A549 (cell line): ENCODE results near the gene PNPLA8.

Source experiments
- CHD2 ChIP-seq: fragments of 150-350 bp; IDR thresholded peaks from 2 replicates; pipeline ENCODE4 v1.6.1; 2014; ENCODE audit warnings: low read length; ENCODE audit not compliant: partially characterized antibody
- CTCF ChIP-seq: fragments of >200 bp; sonication (Bioruptor Twin); formaldehyde crosslinking; IDR thresholded peaks from 3 replicates; pipeline ENCODE4 v1.5.1; 2016
- HOXA7 ChIP-seq: fragments of 250-450 bp; sonication (Bioruptor Pico); IDR thresholded peaks from 2 replicates; pipeline ENCODE4 v1.5.0; 2020; ENCODE audit warnings: mild to moderate bottlenecking, moderate library complexity
- JUNB ChIP-seq: fragments of >200 bp; sonication (Bioruptor Twin); formaldehyde crosslinking; IDR thresholded peaks from 2 replicates; pipeline ENCODE4 v1.6.1; 2016
- KDM1A ChIP-seq: fragments of 200-600 bp; sonication (generic); IDR thresholded peaks from 2 replicates; pipeline ENCODE4 v1.6.1; 2016; ENCODE audit warnings: low read depth, mild to moderate bottlenecking
- MAFK ChIP-seq: fragments of 450-650 bp; IDR thresholded peaks from 2 replicates; pipeline ENCODE4 v1.6.1; 2014; ENCODE audit not compliant: partially characterized antibody
- MAX ChIP-seq: IDR thresholded peaks from 2 replicates; pipeline ENCODE4 v1.6.1; 2012
- MAZ ChIP-seq: fragments of 150-350 bp; IDR thresholded peaks from 2 replicates; pipeline ENCODE4 v1.6.1; 2014; ENCODE audit warnings: antibody characterized with exemption, low read depth, low read length, borderline replicate concordance
- POLR2A ChIP-seq: IDR thresholded peaks from 2 replicates; pipeline ENCODE4 v1.6.1; 2012; ENCODE audit warnings: mild to moderate bottlenecking, low read length
- RCOR1 ChIP-seq: fragments of 150-350 bp; IDR thresholded peaks from 2 replicates; pipeline ENCODE4 v1.6.1; 2014; ENCODE audit warnings: antibody characterized with exemption, low read length, low read depth

DNA sequence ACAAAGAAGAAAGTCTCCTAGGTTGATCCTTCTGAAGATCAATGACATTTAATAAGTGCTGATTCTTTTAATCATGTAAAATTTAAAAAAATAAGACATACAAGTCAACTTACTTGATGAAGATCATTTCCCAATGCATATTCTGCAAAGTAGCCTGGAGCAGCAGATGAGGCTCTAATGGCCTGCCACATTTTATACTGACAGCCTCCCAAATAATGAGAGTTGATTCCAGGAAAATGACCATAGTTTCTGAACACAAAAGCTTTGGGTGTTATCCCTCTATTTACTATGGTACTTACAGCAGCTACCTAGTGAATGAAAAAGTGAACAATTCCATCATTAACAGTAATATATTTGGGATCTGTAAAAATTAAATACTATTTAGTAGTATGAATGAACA lies 38.3 kb downstream of the PNPLA8 start:
- TF ChIP-seq CTCF (no peak), CHD2 (no peak), MAZ (no peak), MAX (no peak), MAFK (no peak), POLR2A (no peak), RCOR1 (no peak), JUNB (no peak), KDM1A (no peak), HOXA7 (no peak)
